ENCODE data around the gene RFESD.

RFESD gene

GRCh38 chr5:95654196-95654595, 7.6 kb downstream of the RFESD start:
- TF ChIP-seq FOXP2 (optimal IDR thresholded peaks at IDR 0.05; ENCODE audit: borderline replicate concordance, extremely low read depth, extremely low read length, insufficient read depth) (no peak), TAF1 (IDR thresholded peaks at IDR 0.05; ENCODE audit: borderline replicate concordance, insufficient read depth, low read length) (no peak), SIN3A (IDR thresholded peaks at IDR 0.05; ENCODE audit: borderline replicate concordance, insufficient read depth, low read length) (no peak), POLR2AphosphoS5 (IDR thresholded peaks at IDR 0.05; ENCODE audit: low read depth, low read length) (no peak), REST (IDR thresholded peaks at IDR 0.05; ENCODE audit: insufficient read depth in 1 of 2, low read depth in 2 of 2, low read length in 2 of 2) (no peak)

- TF ChIP-seq POLR2AphosphoS5 (IDR thresholded peaks at IDR 0.05; ENCODE audit: low read depth, low read length): no peak
Measured at GRCh38 chr5:95655575-95655974, 9.0 kb downstream of the RFESD start.

GRCh38 chr5:95660060-95660459, 13.5 kb downstream of the RFESD start:
- TF ChIP-seq SIN3A (IDR thresholded peaks at IDR 0.05; ENCODE audit: borderline replicate concordance, insufficient read depth, low read length) (no peak), REST (IDR thresholded peaks at IDR 0.05; ENCODE audit: insufficient read depth in 1 of 2, low read depth in 2 of 2, low read length in 2 of 2) (no peak), POLR2AphosphoS5 (IDR thresholded peaks at IDR 0.05; ENCODE audit: low read depth, low read length) (no peak), TAF1 (IDR thresholded peaks at IDR 0.05; ENCODE audit: borderline replicate concordance, insufficient read depth, low read length) (no peak), FOXP2 (optimal IDR thresholded peaks at IDR 0.05; ENCODE audit: borderline replicate concordance, extremely low read depth, extremely low read length, insufficient read depth) (no peak)

DNA sequence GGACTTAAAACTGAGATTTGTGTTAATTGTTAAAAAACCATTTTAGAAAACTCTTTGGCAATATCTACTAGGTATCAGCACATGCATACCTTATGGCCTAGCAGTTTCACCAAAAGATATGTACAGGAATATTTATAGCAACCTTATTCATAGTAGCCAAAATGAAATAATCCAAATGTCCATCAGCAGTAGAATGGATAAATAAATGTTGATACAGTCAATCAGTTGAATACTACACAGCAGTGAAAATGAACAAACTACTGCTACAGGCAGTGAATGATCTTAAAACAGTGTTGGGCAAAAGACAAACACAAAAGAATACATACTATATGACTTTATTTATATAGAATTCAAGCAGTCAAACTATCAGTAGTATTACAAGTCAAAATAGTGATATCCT, 16.4 kb downstream of the RFESD start:
- TF ChIP-seq REST (IDR thresholded peaks at IDR 0.05; ENCODE audit: insufficient read depth in 1 of 2, low read depth in 2 of 2, low read length in 2 of 2): no peak
- no peak for TF ChIP-seq SIN3A (IDR thresholded peaks at IDR 0.05; ENCODE audit: borderline replicate concordance, insufficient read depth, low read length)
- no peak for TF ChIP-seq POLR2AphosphoS5 (IDR thresholded peaks at IDR 0.05; ENCODE audit: low read depth, low read length)
- no peak for TF ChIP-seq FOXP2 (optimal IDR thresholded peaks at IDR 0.05; ENCODE audit: borderline replicate concordance, extremely low read depth, extremely low read length, insufficient read depth)
- TF ChIP-seq TAF1 (IDR thresholded peaks at IDR 0.05; ENCODE audit: borderline replicate concordance, insufficient read depth, low read length): no peak

DNA sequence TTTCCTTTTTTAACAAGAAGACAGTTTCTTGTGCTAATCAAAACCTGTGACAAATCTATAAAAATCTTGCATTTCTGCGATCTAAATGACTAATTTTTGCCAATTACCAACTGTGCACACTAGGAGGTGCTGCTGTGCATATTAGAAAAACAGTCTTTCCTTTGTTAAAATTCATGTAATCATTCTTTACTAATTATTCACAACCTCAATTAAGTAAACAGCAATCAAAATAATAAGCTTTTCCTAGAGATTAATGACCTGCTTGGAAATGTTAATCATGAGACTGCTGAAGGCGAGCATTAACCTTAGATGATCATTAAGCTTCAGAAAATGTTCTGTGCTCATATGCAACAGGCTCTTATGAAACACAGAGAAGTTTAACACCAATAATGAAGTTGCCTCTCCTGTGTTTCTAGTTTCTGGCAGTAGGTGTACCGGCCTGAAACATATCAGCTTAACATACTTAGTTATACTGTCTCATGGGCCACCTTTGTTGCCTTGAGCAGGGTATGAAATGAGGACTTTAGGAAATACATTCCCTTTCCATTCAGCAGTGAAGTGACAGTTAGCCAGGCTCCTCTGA, 17.7 kb downstream of the RFESD start:
- TF ChIP-seq FOXP2 (optimal IDR thresholded peaks at IDR 0.05; ENCODE audit: borderline replicate concordance, extremely low read depth, extremely low read length, insufficient read depth) (no peak), SIN3A (IDR thresholded peaks at IDR 0.05; ENCODE audit: borderline replicate concordance, insufficient read depth, low read length) (no peak), POLR2AphosphoS5 (IDR thresholded peaks at IDR 0.05; ENCODE audit: low read depth, low read length) (no peak), TAF1 (IDR thresholded peaks at IDR 0.05; ENCODE audit: borderline replicate concordance, insufficient read depth, low read length) (no peak), REST (IDR thresholded peaks at IDR 0.05; ENCODE audit: insufficient read depth in 1 of 2, low read depth in 2 of 2, low read length in 2 of 2) (no peak)

Data from PFSK-1 (cell line).